Measurements from ENCODE around the gene SPTLC2. TPM values are rescaled to one million over a fixed set of nuclear protein-coding genes. Genes with fewer than 3 reads are reported as not detected.

SPTLC2 gene
- total and polyA plus RNA-seq, 2 of the 8 experiments (the other 6 are each of a cell fraction or from before 2014, with no cell fraction given), result 8.9 to 35.1 TPM

GRCh38 chr14:77660754-77661153 is 44.3 kb upstream of the SPTLC2 start:
- POLR2A ChIA-PET (ENCODE audit: partially characterized antibody), result no interaction called here
- no peak overlapping the region for H4K91ac ChIP-seq (replicated peaks; ENCODE audit: insufficient read length, low read length)
- no peaks in the 10 kb centered on the region for H3K79me2 ChIP-seq (ENCODE audit: control insufficient read depth in 1 of 2, insufficient read depth in 2 of 2, low read length in 2 of 2)
- no peak overlapping the region for H3K9ac ChIP-seq (replicated peaks in 1 of 4; ENCODE audit: extremely low read depth in 1 of 4, low read depth in 3 of 4, low read length in 3 of 4)
- no peak overlapping the region for H3K4ac ChIP-seq (replicated peaks; ENCODE audit: insufficient read length, low read depth, low read length)
- H3K27ac ChIP-seq (ENCODE audit: low read depth, low read length), result no peak overlapping the region
- no peak for DNase-seq (ENCODE audit: low read depth in 1 of 2, low spot score in 2 of 2)
- 0 out of 2 replicates have a peak overlapping the region, but pooled peaks have one; percentile 56 for H3K18ac ChIP-seq (ENCODE audit: extremely low read depth, low read length)
- H2BK120ac ChIP-seq (replicated peaks; ENCODE audit: low read depth, low read length), result no peak overlapping the region
- H3K14ac ChIP-seq (ENCODE audit: insufficient read length), result no peak overlapping the region
- H3K9me3 ChIP-seq (ENCODE audit: insufficient read depth in 2 of 2, low read depth in 1 of 2, low read length in 1 of 2), result no peaks in the 10 kb centered on the region
- WGBS, 2 experiments (ENCODE audit: extremely low coverage in 1 of 2, insufficient coverage in 1 of 2, insufficient read length in 1 of 2, insufficient replicate concordance in 2 of 2, low coverage in 1 of 2, low lambda C conversion rate in 2 of 2, missing lambda C conversion rate in 1 of 2), result 90% methylated on average over 7 of the region's 7 CpGs; no CpG with 5 or more reads in 1 of the 2 experiments
- H2BK5ac ChIP-seq (ENCODE audit: low read depth, low read length), result 0 out of 2 replicates have a peak overlapping the region, but pooled peaks have one; percentile 24
- 0 out of 2 replicates have a peak overlapping the region, but pooled peaks have one; percentile 39 for H2AK5ac ChIP-seq (ENCODE audit: low read depth, low read length)
- H3K23ac ChIP-seq (ENCODE audit: insufficient read length), result no peak overlapping the region
- CTCF ChIA-PET (ENCODE audit: partially characterized antibody), result interaction anchor here (0.8 to 2.6 kb wide), 2 partner anchors 14 to 24 kb away, joined by 3 to 8 read pairs; no protein-coding TSS in a partner anchor
- no peaks in the 10 kb centered on the region for H3K79me1 ChIP-seq (ENCODE audit: low read depth, low read length)
- H3K27me3 ChIP-seq (replicated peaks in 1 of 4; ENCODE audit: control insufficient read depth in 3 of 4, extremely low read depth in 1 of 4, insufficient read depth in 3 of 4, low read length in 3 of 4), result no peaks in the 10 kb centered on the region
- H2BK15ac ChIP-seq (ENCODE audit: low read length), result no peak overlapping the region
- no peak overlapping the region for H3K4me3 ChIP-seq (ENCODE audit: extremely low read depth in 1 of 4, insufficient read depth in 2 of 4, low read depth in 3 of 4, low read length in 4 of 4)
- H3K23me2 ChIP-seq (ENCODE audit: low read depth, low read length), result no peaks in the 10 kb centered on the region; the same call in 1 of the 2 replicates
- H4K5ac ChIP-seq (ENCODE audit: insufficient read length, low read depth, low read length), result no peak overlapping the region
- H2BK20ac ChIP-seq (ENCODE audit: low read length), result no peak overlapping the region
- no peak for TF ChIP-seq SIX5 (IDR thresholded peaks at IDR 0.05; ENCODE audit: low read depth, low read length)
- TF ChIP-seq SP1 (IDR thresholded peaks at IDR 0.05; ENCODE audit: low read depth, low read length), result no peak
- no peak for FAIRE-seq
- no peak overlapping the region for H3K4me2 ChIP-seq (ENCODE audit: insufficient read depth in 1 of 2, low read depth in 2 of 2, low read length in 2 of 2)
- no peak overlapping the region for H2BK12ac ChIP-seq (ENCODE audit: low read depth, low read length)
- H3K4me1 ChIP-seq (replicated peaks in 1 of 4; ENCODE audit: control insufficient read depth in 3 of 4, insufficient read depth in 4 of 4, low read length in 3 of 4), result no peaks in the 10 kb centered on the region; a peak in 1 of 7 replicates
- H4K20me1 ChIP-seq (replicated peaks in 1 of 2; ENCODE audit: control insufficient read depth in 1 of 2, insufficient read depth in 2 of 2, low read length in 2 of 2), result no peaks in the 10 kb centered on the region
- peak overlapping the region; percentile 68; the same call in 1 of the 2 replicates for H4K8ac ChIP-seq (ENCODE audit: extremely low read depth, insufficient read depth, low read length)
- H2AFZ ChIP-seq (ENCODE audit: low read length), result no peak overlapping the region
- H3K56ac ChIP-seq (replicated peaks; ENCODE audit: insufficient read length, low read depth, low read length), result no peak overlapping the region
- H3K36me3 ChIP-seq (ENCODE audit: control insufficient read depth in 2 of 4, insufficient read depth in 4 of 4, low read length in 3 of 4), result no peaks in the 10 kb centered on the region
